ENCODE data around the gene COPS9. TPM values are rescaled to one million over a fixed set of nuclear protein-coding genes. Genes with fewer than 3 reads are reported as not detected.

COPS9 gene
- polyA plus RNA-seq (2014; cell fraction: cytosol; rRNA removed) = 227 and 446 TPM in 2 replicates
- polyA plus RNA-seq (2014; cell fraction: nucleus; rRNA removed) = 86.2 and 125 TPM in 2 replicates

DNA sequence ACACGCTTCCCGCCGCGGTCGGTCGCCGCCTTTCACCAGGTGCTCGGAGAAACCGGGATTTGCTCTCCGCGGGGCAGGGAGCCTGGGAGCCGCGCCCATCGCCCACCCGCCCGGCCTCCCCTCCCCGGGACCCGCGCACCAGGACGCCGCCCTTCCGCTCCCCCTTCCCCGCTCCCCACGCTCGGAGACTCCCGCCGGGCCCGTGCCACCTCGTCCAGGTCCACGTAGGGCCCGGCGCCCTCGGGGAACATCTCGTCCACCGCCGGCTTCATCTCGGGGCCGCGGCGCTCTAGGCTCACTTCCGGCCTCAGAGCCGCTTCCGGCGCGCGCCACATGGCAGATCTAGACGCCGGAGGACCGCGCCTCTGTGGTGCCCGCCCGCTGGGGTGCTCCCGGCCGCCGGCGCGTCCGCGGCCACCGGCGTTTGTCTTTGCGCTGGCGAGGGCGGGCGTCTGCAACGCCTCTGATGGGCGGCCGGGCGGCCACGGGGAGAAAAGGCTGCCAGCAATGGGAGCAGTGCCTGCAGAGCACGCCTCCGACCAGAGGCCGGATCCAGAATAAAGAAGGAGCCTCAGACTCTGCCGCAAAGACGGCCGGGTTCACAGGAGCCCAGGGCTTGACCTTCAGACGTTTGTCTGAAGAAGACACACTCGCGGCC is at the start of gene COPS9:
Gene COPS9, minus strand, starts transcription at position 293 of the 658 bp plus-strand sequence. Its CDS starts 21 bp downstream, at position 272.
- DNase-seq (ENCODE audit: low spot score) = peak; percentile 83

DNA sequence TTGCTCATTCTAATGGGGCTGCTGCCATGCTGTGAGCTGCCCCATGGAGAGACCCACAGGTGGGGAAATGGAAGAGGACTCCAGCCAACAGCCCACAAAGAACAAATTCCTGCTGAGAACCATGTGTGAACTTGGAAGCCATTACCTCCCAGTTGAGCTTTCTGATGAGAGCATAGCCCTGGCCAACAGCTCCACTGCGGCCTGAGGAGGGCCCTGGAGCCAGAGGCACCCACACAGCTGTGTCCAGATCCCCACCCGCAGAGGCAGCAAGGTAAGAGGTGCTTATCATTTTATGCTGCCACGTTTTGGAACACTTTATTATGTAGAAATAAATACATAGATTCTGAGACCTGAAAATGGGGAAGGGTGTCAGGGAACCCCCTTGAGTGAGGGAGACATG is 48.6 kb upstream of the COPS9 start:
- DNase-seq (ENCODE audit: low spot score) = no peak

DNA sequence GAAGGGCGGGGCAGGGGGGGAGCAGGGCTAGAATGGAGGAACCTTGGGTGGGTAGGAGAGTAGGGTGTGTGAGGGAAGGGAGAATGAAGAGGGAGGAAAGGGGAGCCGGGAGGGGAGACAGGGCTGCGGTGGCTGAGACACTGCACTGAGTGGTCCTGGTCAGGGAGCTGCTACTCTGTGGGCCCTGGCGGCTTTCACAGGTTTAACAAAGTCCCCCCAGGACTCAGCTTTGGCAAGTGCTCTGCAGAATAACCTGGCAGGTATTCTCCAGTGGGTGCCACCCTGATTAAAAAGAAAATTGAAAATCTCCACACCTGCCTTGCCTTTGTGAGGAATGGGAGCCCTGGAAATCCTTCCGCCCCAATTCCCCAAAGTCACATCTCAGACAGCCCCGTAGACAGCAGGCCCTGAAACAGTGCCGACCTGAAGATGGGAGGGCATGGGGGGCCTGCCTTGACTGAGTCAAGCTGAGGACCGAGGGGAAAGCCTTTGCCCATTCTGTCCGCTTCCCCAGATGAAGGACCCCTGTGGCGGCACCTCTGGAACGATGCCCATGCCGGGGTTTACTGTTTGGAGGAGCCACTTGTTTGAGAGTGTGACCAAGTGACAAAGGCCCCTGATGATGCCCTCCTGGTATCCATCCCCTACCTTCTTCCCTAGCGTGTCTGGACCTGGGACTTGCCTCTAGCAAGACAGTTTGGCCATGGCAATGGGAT is 47.9 kb upstream of the COPS9 start:
- no peak for DNase-seq (ENCODE audit: low spot score)

DNA sequence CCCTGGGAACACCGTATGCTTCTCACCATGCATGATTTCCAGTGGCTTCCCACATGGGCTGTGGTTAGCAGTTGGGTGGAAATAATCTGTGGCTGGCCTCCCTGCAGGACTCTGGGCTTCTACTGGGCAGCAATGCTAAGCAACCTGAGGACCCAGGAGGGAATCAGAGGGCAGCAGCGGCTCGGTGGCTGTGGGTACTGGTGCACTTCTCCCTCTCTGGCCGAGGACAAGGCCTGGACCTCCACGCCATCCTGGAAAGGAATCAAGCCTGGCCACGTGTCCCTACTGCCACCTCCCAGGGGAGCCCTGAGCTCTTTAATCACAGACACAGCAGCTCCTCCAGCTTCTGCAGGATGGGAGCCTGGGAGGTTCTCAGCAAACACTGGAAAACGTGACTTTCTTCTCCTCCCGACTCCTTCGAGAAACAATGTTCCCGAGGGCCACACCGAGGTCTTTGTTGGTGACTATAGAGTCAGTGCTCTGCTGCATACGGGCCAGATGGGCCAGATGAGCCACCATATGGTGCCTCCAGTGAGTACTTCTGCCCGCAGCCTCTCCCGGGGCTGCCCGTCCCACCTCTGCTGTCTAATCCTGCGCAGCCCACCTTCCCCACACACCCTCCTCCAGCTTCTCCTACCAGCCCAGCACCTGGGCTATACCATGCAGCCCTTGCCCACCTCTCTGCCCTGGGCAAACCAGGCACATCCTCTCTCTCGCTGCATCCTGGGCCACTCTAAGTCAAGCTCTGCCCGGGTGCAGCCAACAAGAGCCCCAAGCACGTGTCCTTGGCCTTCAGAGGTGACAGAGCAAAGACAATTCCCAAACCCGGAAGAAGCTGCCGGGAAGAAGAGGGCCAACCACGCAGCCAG is 47.1 kb upstream of the COPS9 start:
- DNase-seq (ENCODE audit: low spot score) = no peak

DNA sequence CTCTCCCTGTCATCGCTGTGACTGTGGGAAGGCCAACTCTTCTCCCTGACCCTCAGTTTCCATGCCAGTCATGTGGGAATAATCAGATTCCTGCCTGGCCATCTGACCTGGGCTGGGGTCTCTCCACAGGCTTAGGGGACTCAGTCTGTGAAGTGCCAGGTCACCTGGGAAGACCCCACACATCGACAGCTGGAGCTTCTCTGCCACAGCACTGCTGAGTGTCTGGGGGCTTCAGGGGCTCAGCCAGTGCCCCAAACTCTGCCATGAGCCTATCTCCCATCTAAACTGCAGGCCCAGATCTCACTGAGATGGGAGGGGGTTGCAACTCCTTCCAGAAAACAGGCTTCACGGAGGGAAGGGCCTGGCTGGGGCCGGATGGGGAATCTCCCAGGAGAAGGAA is 46.4 kb upstream of the COPS9 start:
- DNase-seq (ENCODE audit: low spot score) = no peak

DNA sequence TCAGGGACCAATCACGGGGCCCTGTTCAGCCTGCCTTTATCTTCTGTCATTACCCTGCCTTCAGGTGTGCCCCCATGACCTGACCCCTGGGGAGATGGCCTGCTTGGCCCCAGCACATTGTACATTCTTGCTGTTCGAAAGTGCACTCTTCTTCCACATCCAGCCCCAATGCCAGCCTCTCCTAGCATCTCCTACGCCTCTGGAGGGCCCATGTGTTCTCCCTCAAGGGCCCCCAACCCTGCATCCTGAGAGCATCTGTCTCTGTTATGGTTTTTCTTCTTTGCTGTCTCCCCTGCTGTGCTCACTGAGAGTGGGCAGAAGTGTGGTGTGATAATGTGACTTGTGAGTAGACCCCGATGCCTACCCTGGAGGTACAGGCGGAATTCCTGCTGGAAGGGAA is 45.9 kb upstream of the COPS9 start:
- no peak for DNase-seq (ENCODE audit: low spot score)

DNA sequence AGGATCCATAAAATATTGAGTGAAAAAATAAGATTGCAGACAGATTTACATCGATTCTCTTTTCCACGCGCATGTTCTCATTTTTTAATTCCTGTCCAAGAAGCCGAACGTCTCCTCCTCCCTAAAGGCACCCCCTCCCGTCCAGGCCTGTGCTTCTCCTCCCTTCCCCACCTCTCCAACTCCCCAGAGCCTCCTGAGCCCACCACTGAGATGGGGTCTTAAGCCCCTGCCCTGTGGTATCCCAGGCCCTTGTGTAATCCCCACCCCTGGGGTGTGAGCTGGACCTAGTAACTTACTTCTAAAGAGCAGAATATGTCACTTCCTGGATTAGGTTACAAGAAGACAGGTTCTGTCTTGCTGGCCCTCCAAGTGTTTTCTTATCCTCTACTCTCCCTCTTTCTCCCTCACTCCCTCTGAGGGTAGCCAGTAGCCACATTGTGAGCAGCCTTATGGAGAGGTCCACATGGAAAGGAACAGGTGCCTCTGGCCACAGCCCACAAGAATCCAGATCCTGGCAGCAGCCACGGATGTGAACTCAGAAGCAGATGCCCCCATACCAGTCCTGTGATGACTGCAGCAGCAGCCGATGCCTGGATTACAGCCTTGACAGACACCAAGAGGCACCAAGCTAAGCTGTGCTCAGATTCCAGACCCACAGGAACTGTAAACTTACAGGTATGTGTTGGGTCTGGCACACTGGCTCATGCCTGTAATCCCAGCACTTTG is 44.0 kb upstream of the COPS9 start:
- no peak for DNase-seq (ENCODE audit: low spot score)

DNA sequence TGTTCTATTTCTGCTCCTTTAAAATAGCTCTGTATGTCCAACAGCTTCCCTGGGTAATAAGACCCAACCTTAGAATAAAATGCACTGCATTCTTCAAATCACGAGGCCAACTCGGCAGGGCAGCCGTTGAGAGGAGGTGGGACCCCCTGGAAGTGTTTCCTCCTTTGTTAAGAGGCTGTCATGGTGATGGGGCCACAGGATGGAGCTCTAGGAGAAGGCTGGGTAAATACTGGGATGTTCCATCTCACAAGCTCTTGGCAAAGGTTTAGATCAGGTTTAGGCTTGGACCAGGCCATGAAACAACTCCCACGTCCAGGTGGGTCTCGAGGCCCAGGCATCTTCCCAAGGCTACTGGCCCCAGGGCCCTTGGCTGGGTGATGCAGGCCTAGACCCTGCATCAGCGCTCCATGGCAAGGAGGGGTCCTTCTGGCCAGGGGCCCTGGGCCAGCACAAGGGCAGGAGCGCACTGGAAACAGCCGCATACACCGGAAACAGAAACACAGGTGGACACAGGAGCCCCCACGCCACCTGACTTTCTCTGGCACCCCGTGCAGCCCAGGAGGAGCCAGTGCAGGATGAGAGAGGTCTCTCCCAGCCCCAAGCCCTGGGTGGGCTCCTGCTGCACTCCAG is 43.2 kb upstream of the COPS9 start:
- no peak for DNase-seq (ENCODE audit: low spot score)

DNA sequence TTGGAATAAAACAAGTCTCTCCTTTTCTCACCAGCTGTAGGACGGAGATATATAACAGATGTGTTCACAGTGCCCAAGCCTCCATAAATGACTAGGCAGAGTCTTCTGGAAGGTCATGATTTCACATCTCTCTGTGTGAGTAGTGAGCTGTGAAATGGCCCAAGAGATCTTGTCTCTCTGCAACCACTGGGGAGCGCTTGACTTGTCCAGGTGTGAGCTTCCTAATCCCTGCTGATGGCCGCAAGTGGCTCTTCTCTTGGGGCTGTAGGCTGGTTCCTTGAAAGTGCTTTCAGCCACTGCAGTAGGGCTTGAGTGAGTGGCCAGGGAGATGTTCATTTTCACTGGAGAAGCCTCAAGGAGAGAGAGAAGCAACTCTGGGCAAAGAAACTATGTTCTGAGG is 42.5 kb upstream of the COPS9 start:
- no peak for DNase-seq (ENCODE audit: low spot score)

DNA sequence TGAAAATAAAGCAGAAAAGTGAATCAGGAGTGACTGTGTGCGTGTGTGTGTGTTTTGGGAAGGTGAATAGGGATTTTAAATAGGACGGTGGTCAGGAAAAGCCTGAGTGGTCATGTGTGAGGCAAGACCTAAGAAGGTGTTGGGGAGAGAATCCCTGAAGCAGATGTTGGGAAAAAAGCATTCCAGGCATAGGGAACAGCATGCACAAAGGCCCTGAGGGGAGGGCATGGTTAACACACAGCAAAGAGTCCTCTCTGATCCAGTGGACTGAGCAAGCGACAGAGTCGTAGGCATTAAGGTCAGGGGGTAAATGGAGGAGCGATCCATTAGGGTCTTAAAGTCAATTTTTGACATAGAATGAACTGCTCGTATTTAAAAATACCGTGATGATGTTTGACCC is 38.4 kb upstream of the COPS9 start:
- DNase-seq (ENCODE audit: low spot score) = no peak

DNA sequence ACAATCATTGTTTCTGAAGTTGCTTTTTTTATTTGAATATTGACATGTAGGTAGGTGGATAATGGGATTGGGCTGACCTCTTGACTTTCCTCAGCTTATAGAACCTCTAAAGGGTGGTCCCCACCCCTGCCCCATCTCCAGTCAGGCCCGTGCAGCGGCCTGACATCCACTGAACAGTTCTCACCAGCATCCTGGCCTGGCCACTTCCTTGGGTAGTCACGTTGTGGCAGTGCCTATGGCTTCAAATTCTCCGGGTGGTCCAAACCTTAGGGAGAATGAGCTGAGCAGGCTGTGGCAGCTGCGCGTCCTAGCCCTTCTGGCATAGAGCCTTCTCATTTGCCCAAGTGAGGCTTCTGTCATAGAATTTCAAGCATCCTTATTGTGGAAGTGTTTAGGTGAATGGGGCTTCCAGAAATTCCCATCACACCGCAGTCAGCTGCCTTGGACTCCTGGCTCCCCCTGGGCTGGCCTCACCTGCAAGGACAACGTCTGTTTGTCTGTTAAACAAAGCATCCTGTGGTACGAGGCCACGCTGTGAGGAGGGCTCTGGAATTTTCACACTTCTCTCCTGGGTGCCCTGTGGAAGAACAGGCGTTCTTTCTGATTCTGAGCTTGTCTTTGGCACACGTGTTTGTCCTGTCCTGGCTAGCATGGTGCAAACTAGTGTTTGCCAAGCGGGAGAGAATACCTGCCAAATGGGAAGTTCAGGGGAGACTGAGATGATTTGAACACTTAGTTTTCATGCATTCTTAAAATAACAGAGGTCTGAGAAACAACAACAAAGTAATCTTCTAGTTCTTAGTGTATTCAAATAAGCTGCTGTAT is 36.2 kb upstream of the COPS9 start:
- no peak for DNase-seq (ENCODE audit: low spot score)

DNA sequence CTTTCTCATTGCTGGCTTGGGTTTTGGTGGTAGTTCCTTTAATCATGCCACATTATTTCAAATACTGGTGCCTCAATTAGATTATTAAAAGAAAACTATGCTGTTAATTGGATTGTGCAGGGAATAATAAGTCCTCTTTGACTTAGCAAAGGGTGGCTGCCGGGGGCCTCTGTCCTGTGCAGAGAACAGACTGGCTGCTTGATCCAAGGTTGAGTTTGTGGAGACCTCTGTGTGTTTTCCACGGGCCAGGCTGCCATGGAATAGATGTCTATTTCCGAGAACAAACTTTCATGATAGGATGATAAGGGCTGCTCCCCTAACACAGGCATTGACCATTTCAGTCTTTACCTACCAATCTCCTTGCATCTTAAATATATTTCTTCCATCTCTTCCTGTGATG is 34.8 kb upstream of the COPS9 start:
- no peak for DNase-seq (ENCODE audit: low spot score)

DNA sequence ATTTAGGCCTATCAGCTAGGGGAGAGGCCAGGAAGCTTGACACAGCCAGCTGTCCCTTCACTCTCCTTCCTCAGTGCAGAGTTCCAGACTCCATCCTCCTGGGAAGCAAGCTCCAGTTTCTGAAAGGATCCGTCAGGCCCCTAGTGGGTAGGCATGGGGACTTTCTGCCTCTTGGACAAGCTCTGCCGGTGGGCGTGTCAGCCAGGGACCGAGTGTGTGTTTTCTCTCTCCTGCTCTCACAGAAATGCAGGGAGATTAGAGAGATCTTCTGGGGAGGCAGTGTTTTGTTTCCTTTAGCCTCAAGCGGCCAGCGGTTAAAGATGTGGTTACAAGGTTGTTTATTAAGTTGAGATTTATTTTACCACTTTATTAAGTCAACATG is 34.2 kb upstream of the COPS9 start:
- DNase-seq (ENCODE audit: low spot score) = peak; percentile 38

DNA sequence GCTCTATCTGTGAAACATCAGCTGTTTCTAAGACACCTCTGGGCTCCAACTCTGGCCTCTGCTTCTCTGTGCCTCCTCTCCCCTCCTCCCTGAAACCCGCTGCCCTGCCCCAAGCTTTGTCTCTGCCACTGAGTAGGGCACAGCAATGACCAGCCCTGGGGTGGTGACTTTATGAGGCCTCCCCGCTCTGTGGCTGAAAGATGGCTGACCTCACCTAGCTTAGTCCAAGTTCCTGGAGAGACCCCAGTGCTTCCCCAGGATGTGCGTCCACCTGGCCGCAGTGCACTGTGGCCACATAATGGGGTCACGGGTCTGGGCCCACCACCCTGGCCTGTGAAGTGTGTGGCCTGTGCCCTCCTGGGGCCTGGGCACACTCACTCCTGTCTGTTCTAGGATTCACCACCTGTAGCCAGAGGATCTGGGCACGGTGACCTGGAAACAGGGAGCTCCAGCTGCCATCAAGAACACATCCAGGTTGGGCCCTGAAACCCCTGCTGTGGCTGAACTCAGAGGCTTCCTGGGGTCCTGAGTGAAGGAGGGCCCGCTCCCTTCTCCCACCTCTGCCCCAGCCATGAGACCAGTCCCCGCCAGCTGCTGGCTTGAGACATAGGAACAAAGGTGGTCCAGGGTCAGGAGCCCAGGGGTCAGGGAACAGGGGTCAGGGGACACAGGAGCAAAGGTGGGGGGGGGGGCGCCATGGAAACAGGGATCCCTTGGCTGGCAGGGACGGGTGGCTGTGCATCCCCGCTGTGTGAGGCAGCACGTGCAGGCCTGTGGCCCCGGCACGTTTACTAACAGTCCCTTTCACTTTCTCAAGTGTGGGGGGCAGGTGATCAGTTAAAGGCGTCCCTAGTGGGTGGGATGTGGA is 33.6 kb upstream of the COPS9 start:
- no peak for DNase-seq (ENCODE audit: low spot score)

DNA sequence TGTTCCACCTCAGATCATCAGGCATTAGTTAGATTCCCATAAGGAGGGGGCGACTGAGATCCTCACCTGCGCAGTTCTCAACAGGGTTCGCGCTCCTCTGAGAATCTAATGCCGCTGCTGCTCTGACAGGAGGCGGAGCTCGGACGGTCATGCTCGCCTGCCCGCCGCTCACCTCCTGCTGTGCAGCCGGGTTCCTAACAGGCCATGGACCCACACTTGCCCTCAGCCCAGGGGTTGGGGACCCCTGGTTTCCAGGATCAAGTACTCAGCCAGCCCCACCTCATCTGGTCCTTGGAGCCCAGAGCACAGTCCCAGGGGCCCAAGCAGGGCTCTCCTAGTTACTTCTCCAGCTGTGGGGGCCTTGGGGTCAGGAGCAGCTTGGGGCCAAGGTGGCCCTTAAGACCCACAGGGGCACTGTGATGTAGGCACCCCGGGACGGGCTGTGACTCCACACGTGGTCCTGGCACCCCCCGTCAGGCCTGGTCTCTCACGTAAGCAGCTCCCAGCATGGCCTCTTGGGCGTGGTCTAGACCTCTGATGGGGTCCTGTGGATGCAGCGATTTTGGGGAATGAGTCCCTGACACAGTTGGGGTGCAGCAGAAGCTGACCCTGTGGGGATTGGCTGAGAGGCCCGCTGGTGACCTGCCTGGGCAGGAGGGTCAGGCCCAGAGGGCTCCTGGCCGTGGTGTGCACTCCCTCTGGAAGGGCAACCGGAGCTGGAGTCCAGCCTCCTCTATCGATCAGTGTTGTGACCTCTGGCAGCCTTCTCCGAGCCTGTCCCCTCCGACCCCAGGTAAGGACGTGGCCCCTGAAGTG is 32.6 kb upstream of the COPS9 start:
- no peak for DNase-seq (ENCODE audit: low spot score)

DNA sequence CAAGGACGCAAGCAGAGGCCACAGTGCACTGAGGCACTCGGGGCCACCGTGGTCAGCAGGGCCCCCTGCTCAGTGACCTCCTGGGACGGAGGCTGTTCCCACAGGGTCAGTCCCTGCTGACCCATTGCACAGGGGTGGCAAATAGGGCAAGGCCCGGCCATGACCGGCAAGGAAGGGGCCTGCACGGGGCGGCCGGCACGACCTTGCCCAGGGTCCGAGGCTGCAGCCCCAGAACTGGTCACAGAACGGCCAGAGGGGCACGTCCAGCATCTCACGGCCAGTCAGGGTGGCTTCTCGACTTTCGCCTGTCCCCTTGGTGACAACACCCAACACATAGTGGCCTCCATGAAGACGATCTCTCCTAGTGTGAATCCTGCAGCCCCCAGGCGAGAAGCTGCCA is 31.9 kb upstream of the COPS9 start:
- no peak for DNase-seq (ENCODE audit: low spot score)

DNA sequence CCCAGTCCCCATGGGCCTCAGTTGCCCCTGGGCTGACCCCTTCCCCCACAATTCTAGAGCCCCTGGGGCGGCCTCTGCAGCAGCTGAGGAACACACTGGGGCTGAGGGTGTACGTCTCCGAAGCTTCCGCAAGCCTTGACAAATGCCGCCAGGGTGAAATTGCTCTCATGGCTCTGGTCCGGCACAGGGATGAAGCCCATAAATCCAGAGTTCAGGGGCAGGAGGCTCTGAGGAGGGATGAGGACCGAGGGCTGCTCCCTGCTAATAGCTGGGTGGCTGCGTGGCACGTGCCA is 31.4 kb upstream of the COPS9 start:
- DNase-seq (ENCODE audit: low spot score) = no peak

DNA sequence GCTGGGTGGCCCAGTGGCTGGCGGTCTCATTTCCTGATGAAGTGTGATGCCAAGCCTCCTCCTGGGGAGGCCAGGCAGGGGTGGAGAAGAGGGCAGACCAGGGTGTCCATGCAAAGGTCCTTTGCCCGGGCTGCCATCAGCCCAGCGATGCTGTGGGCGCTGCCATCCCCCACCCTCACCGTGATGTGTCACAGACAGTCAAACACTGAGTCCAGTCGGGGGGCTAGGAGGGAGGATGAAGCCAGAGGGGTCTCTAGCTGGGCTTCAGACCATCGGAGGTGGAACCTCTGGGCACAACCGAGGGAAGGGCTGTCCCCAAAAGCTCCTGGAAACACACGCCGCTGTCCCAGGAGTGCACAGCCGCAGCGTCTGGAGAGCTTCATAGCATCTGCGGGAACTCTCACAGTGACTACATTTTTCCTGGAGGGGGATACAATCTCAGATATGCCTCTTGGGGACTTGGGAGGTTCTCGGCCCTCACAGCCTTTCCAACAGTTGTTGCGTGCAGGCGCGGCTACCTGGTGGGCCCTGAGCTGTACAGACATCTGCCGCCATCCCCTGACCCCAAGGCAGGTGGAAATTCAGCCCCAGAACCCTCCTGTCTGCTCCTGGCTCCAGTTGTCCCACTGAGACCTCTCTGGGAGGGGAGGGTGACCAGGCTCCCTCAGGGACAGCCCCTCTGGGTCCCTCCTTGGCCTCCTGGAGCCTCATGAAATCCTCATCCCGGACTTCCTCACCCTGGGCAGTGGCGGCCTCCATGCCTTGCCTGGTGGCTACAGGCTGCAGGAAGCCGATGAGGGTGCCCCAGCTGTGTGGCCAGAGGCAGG is 30.9 kb upstream of the COPS9 start:
- no peak for DNase-seq (ENCODE audit: low spot score)

Measured in SK-N-DZ (cell line).